ENCODE measurements around the gene MRPL50. TPM values are rescaled to one million over a fixed set of nuclear protein-coding genes. Genes with fewer than 3 reads are reported as not detected.

Gene MRPL50
- total RNA-seq, 2 donors from 2014 or later: 9.5 to 16.3 TPM

- DNase-seq (ENCODE audit: low spot score): peak; percentile 5
- H3K27me3 ChIP-seq (replicated peaks; ENCODE audit: insufficient read depth): no peaks in the 10 kb centered on the region
- peaks cover 13 to 41% of the 10 kb centered on the region in 2 donors for H3K4me1 ChIP-seq (ENCODE audit: control insufficient read depth in 1 of 2, low read depth in 2 of 2)
- H3K9me3 ChIP-seq: peaks cover 4% of the 10 kb centered on the region
- H3K36me3 ChIP-seq: peaks cover 32% of the 10 kb centered on the region
- TF ChIP-seq, protein P1, sequence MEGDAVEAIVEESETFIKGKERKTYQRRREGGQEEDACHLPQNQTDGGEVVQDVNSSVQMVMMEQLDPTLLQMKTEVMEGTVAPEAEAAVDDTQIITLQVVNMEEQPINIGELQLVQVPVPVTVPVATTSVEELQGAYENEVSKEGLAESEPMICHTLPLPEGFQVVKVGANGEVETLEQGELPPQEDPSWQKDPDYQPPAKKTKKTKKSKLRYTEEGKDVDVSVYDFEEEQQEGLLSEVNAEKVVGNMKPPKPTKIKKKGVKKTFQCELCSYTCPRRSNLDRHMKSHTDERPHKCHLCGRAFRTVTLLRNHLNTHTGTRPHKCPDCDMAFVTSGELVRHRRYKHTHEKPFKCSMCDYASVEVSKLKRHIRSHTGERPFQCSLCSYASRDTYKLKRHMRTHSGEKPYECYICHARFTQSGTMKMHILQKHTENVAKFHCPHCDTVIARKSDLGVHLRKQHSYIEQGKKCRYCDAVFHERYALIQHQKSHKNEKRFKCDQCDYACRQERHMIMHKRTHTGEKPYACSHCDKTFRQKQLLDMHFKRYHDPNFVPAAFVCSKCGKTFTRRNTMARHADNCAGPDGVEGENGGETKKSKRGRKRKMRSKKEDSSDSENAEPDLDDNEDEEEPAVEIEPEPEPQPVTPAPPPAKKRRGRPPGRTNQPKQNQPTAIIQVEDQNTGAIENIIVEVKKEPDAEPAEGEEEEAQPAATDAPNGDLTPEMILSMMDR (IDR thresholded peaks at IDR 0.05): no peak
- H3K27ac ChIP-seq: peak overlapping the region; percentile 61 to 79
- no peak for ATAC-seq (ENCODE audit: insufficient number of reproducible peaks, low FRiP score, low read depth)
- H3K4me3 ChIP-seq: peak overlapping the region; percentile 89
Observed at GRCh38 chr9:101398930-101399642, 668 bp upstream of the MRPL50 start.

GRCh38 chr9:101397746-101398067 lies 711 bp downstream of the MRPL50 start:
- H3K27me3 ChIP-seq (replicated peaks; ENCODE audit: insufficient read depth): no peaks in the 10 kb centered on the region
- H3K4me1 ChIP-seq (ENCODE audit: control insufficient read depth in 1 of 2, low read depth in 2 of 2): peaks cover 13 to 41% of the 10 kb centered on the region in 2 donors
- peak overlapping the region; percentile 89 for H3K4me3 ChIP-seq
- ATAC-seq (ENCODE audit: insufficient number of reproducible peaks, low FRiP score, low read depth): no peak
- H3K9me3 ChIP-seq: no peaks in the 10 kb centered on the region
- TF ChIP-seq, protein P1 (IDR thresholded peaks at IDR 0.05): no peak
- DNase-seq (ENCODE audit: low spot score): no peak
- peak overlapping the region; percentile 67 to 79 for H3K27ac ChIP-seq
- H3K36me3 ChIP-seq: peaks cover 18% of the 10 kb centered on the region

DNA sequence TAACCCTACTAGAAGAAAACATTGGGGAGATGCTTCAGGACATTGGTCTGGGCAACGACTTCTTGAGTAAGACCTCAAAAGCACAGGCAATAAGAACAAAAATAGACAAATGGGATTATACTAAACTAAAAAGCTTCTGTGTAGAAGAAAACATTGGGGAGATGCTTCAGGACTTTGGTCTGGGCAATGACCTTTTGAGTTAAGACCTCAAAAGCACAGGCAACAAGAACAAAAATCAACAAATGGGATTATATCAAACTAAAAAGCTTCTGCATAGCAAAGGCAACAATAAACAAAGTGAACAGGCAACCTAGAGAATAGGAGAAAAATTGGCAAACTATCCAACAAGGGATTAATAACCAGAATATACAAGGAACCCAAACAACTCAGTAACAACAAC lies 3.7 kb downstream of the MRPL50 start:
- H3K4me3 ChIP-seq: no peak overlapping the region
- H3K36me3 ChIP-seq: no peaks in the 10 kb centered on the region
- no peaks in the 10 kb centered on the region for H3K9me3 ChIP-seq
- ATAC-seq (ENCODE audit: insufficient number of reproducible peaks, low FRiP score, low read depth) (no peak), DNase-seq (ENCODE audit: low spot score) (no peak)
- TF ChIP-seq, protein P1 (IDR thresholded peaks at IDR 0.05): no peak
- no peak overlapping the region for H3K27ac ChIP-seq
- no peaks in the 10 kb centered on the region for H3K27me3 ChIP-seq (replicated peaks; ENCODE audit: insufficient read depth)
- H3K4me1 ChIP-seq (ENCODE audit: control insufficient read depth in 1 of 2, low read depth in 2 of 2): peaks cover 9 to 23% of the 10 kb centered on the region in 2 donors

DNA sequence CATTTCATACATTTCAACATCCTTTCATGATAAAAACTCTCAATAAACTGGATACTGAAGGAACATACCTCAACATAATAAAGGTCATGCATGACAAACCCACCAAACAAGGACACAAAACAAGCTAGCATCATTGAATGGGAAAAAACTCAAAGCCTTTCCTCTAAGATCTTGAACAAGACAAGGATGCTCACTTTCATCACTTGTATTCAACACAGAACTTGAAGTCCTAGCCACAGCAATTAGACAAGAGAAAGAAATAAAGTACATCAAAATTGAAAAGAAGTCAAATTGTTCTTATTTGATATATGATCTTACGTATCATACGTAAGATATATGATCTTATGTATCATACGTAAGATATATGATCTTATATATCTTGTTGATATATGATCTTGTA lies 5.3 kb downstream of the MRPL50 start:
- H3K9me3 ChIP-seq: no peaks in the 10 kb centered on the region
- H3K4me1 ChIP-seq (ENCODE audit: control insufficient read depth in 1 of 2, low read depth in 2 of 2): peaks cover 9 to 18% of the 10 kb centered on the region in 2 donors
- TF ChIP-seq, protein P1 (IDR thresholded peaks at IDR 0.05): no peak
- no peaks in the 10 kb centered on the region for H3K27me3 ChIP-seq (replicated peaks; ENCODE audit: insufficient read depth)
- no peak overlapping the region for H3K27ac ChIP-seq
- ATAC-seq (ENCODE audit: insufficient number of reproducible peaks, low FRiP score, low read depth): no peak
- DNase-seq (ENCODE audit: low spot score): no peak
- peaks cover 6% of the 10 kb centered on the region for H3K36me3 ChIP-seq
- no peak overlapping the region for H3K4me3 ChIP-seq

GRCh38 chr9:101388507-101388993 lies 9.9 kb downstream of the MRPL50 start:
- no peaks in the 10 kb centered on the region for H3K4me1 ChIP-seq (ENCODE audit: control insufficient read depth in 1 of 2, low read depth in 2 of 2)
- no peaks in the 10 kb centered on the region for H3K27me3 ChIP-seq (replicated peaks; ENCODE audit: insufficient read depth)
- ATAC-seq (ENCODE audit: insufficient number of reproducible peaks, low FRiP score, low read depth) (no peak), DNase-seq (ENCODE audit: low spot score) (no peak)
- H3K4me3 ChIP-seq: no peak overlapping the region
- H3K9me3 ChIP-seq: peaks cover 12% of the 10 kb centered on the region
- H3K27ac ChIP-seq: no peak overlapping the region
- peaks cover 6% of the 10 kb centered on the region for H3K36me3 ChIP-seq
- TF ChIP-seq, protein P1 (IDR thresholded peaks at IDR 0.05): no peak
